GM12892 (cell line): ENCODE measurements around the gene KIF16B.
"Not testable (repeated sequence)": the region's sequence is repeated elsewhere in the genome, so short reads cannot be mapped to it uniquely, and the experiment has no call there.

ENCODE experiments used
- DNase-seq: peaks from one replicate; pipeline ENCODE4 v3.0.0; 2011; ENCODE audit not compliant: insufficient read length
- FAIRE-seq: peaks from 2 replicates; lab custom pipeline; 2011; peaks lifted over from hg19 to GRCh38; lab: Jason Lieb, UNC
- POLR2A ChIP-seq: IDR thresholded peaks from 2 replicates; pipeline ENCODE4 v1.6.1; 2011; ENCODE audit warnings: low read depth, low read length, control low read depth
- POLR2AphosphoS5 ChIP-seq: IDR thresholded peaks from 2 replicates; pipeline ENCODE4 v1.6.1; 2011; ENCODE audit warnings: low read depth, low read length, control low read depth
- TAF1 ChIP-seq: IDR thresholded peaks from 2 replicates; pipeline ENCODE4 v1.6.1; 2011; ENCODE audit warnings: low read depth, mild to moderate bottlenecking, control low read depth, low read length, borderline replicate concordance

KIF16B gene

DNA sequence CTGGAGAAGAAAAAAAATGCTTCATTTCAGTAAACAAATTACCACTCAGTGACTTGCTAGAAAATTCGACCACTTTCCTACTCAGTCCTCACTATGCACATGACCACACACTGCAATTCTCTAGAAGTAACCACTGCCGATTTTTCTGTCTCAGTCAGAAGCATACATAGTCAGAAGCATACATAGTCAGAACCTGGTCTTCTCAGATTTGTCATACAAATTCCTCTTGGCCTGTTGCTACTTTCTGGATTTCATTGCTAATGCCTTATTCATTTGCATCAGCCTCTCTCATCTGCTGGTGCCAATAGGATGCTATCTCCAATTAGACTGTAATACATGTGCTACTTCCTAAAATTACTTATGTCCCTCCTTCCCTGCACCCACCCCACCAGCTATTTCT, 10.2 kb upstream of the KIF16B start:
- no peak for FAIRE-seq
- TF ChIP-seq TAF1 (no peak), POLR2A (no peak), POLR2AphosphoS5 (no peak)
- DNase-seq, result no peak

DNA sequence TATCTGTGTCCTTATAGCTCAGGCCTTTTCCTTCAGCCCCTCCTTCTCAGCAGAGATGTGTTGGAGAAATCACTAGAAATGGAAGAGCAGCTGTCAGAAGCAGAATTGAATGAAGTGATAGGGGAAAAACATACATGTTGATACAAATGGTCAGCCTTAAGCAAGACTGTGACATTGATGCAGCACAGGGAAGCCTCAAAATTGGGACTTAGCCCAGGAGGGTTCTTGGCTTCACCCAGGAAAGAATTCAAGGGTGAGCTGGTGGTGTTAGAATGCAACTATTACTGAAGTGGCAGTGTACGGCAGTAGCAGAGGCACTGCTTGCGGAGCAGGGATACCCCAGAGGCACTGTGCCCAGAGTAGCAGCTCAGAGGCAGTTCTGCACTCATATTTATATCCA, 8.0 kb upstream of the KIF16B start:
- TF ChIP-seq POLR2AphosphoS5 (no peak), POLR2A (no peak), TAF1 (no peak)
- DNase-seq, result no peak
- FAIRE-seq, result no peak

DNA sequence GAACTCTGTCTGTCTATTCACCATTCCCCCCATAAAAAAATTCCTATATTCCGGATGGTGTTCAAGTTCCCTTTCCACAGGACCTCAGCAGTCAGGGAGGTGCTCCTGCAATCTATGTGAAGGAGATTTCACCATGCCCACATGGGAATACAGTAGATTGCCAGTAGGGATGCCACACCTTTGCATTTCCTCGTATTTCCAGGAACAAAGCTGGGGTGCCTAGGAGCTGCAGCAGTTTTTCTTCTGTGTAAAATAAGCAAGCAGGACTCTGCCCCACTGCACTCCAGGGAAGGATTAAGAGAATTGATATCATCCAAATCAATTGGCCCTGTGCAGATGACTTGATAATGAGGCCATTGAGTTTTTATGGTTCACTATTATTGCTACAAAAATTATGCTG, 7.4 kb upstream of the KIF16B start:
- DNase-seq (no peak), FAIRE-seq (no peak)
- TF ChIP-seq POLR2AphosphoS5, result no peak

DNA sequence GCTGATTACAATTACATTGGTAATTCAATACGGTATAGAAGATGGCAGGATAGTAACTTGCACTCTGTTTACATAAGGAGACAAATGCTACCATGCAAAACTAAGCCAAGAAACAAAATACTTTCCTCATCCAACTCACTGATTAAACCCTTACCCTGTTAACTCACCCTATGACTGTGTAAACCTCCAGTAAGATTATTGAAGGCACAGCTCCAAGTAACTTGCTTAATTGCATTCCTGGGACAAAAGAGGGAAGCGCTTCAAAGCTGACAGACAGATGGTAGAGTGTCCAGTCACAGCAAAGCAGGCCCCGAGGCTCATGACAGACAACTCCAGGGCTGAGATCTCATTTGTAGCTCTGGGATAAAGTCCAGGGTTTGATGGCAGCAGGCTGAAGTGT, 6.9 kb upstream of the KIF16B start:
- no peak for DNase-seq
- no peak for FAIRE-seq
- no peak for TF ChIP-seq POLR2A
- no peak for TF ChIP-seq TAF1
- no peak for TF ChIP-seq POLR2AphosphoS5

DNA sequence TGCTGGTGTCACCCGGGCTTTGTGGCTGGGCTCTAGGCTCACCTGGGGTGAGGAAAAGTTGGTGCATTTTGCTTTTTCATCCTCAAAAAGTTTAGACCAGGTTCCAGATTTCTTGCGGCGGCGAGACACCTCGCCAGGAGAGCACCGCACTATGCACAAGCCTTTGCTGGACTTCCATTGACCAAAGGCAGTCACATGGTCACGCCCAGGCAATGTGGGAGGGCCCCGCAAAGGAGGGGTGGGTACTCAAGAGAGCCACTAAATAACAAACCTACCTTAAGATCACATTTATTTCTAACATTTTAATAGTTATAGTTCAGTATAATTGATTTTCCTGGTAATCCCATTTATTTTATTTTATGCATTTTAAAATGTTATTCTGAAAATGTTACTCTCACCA, 3.0 kb upstream of the KIF16B start:
- no peak for TF ChIP-seq POLR2AphosphoS5
- TF ChIP-seq TAF1, result no peak
- TF ChIP-seq POLR2A, result no peak
- no peak for DNase-seq
- FAIRE-seq, result no peak

DNA sequence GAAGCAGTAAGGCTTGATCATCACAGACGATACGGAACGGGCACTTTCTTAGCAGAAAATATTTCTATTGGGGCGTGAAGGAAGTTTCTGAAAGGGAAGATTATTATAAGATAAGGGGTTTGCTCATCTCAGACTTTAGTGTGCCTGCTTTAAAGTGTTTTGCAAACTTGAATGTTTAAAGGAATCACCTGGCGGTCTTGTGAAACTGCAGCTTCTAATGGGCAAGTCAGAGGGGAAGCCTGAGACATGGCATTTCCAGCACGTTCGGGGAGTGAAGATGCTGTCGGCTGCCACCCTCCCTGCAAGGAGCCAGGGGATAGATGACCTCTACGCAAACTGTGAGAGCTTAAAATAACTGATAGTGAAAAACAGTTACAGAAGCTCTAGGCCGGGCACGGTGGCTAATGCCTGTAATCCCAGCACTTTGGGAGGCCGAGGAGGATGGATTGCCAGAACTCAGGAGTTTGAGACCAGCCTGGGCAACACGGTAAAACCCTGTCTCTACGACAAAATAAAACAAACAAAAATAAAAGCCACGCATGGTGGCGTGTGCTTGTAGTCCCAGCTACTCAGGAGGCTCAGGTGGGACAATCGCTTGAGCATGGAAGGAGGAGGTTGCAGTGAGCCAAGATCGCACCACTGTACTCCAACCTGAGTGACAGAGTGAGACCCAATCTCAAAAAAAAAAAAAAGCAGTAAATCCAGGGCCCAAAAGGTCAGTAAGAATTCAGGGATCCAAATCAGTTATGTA, 2.3 kb upstream of the KIF16B start:
- no peak for TF ChIP-seq POLR2AphosphoS5
- no peak for TF ChIP-seq POLR2A
- TF ChIP-seq TAF1, result no peak
- no peak for FAIRE-seq
- no peak for DNase-seq

DNA sequence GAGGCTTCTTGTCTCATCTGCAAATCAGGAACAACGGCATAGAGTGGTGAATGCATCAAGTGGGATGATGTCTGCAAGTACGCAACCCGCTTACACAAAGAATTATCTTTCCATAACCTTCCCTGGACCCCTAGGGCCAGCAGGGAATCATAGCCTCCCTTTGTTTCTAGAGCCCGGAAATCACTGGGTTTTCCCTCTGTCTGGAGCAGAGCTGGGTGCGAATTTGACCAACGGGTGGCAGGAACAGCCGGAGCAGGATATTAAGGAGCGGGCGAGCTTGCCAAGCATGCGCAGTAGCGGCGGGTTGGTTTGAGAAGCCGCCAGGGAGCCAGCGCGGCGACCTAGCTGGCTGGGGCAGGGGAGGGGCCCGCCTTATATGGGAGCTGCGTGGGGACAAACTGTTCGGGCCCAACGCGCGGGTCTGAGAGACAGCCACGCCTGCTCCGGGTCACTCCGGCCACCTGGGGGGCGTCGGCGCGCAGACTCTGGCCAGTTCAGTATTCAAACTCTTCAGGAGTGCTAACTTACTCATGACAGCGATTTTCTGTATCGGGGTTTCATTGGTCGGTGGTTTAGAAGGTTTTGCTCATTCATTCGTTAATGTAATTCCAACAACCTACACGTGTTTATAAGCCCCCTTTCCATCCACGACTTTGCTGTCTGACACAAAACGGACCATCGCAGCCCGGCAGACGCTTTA, 1.6 kb upstream of the KIF16B start:
- DNase-seq, result peak; percentile 35
- no peak for FAIRE-seq
- TF ChIP-seq TAF1 (no peak), POLR2AphosphoS5 (no peak), POLR2A (no peak)

DNA sequence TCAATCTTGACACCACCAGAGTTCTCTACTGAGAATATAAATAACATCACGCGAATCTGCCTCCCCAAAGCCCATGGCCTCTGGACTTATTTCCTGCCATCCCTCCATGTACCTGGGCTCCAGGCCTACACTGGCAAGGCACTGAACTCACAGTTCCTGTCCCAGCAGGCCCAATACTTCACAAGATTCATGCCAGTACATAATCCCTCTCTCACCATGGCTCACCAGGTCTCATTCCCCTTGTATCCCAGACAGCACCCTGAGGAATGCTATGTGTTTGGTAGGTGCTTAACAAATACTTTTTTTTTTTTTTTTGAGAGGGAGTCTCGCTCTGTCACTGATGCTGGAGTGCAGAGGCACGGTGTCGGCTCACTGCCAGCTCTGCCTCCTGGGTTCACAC, 1.9 kb downstream of the KIF16B start:
- TF ChIP-seq TAF1 (no peak), POLR2AphosphoS5 (no peak)
- no peak for FAIRE-seq

DNA sequence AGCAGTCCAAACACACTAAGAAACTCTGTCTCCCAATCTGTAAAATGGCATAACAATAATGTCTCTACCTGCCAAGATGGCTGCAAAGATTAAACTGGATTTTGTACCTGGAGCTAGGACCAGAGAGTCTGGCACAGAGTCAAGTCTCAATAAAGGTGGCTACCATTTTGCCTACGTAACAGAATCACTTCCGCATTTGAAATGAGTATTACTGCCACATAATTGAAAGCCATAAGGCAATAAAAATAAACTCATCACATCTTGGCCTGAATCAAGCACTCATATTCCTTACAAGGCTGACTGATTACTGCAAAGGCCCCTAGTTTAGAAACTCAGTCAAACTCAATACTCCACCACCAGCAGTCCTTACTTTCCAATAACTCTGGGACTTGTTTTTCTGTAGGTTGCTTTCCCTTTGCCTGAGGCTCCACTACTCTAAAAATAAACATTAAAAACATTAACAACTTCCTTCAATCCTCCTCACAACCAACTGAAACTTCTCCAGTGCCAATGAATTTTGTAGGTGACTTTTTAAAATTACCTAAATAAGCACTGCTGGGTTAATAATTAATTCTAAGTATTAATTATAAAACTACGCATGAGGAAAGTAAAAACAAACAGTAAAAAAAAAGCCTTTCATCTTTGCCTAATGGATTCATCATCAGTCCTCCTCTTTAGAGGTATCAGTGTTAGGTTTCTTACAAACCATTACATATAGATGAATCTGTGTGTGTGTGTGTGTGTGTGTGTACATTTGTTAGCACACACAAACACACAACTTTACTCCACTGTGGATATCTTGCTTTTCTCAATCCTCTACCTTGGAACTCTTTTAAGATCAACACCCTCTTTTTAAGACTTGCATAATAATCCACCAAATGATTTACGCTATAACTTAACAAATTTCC, 3.7 kb downstream of the KIF16B start:
- no peak for TF ChIP-seq TAF1
- TF ChIP-seq POLR2AphosphoS5, result no peak
- no peak for TF ChIP-seq POLR2A
- DNase-seq, result no peak

More for the DNA sequence above, 1.9 kb downstream of the KIF16B start:
- no peak for DNase-seq

DNA sequence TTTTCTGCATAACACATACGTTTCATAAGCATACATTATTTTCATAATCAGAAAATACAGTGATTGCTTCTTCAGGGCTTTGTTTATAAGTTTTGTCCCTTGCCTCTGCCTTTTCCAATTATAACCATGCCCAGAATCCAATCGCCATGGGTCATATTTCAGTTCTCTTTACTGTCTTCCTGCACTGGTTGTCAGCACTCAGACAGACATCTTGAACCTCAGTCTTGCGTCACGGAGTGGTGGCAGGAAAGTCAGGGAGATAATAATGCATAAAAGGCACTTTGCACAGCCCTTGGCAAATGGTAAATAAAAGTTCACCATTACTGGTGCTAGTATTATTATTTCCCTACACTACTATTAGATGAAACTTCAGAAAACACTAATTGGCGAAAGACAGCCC, 7.2 kb downstream of the KIF16B start:
- no peak for TF ChIP-seq POLR2A
- no peak for TF ChIP-seq POLR2AphosphoS5
- no peak for TF ChIP-seq TAF1
- FAIRE-seq (no peak), DNase-seq (no peak)

More for the DNA sequence above, 3.7 kb downstream of the KIF16B start:
- FAIRE-seq, result no peak

DNA sequence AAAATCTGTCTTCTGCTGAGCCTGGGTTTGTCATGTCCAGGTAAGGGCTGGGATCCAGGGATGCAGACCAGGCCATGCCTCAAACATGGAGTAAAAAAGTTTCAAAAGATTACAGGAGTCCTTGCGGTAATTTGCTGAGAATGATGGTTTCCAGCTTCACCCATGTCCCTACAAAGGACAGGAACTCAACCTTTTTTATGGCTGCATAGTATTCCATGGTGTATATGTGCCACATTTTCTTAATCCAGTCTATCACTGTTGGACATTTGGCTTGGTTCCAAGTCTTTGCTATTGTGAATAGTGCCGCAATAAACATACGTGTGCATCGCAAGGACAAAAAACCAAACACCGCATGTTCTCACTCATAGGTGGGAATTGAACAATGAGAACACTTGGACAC, 9.2 kb downstream of the KIF16B start:
- not testable (repeated sequence) for FAIRE-seq, DNase-seq
